Measurements from ENCODE around the gene EIF5A2.
A peak's percentile ranks its signal among the peaks of the same experiment; 100 is the strongest.

EIF5A2 gene

DNA sequence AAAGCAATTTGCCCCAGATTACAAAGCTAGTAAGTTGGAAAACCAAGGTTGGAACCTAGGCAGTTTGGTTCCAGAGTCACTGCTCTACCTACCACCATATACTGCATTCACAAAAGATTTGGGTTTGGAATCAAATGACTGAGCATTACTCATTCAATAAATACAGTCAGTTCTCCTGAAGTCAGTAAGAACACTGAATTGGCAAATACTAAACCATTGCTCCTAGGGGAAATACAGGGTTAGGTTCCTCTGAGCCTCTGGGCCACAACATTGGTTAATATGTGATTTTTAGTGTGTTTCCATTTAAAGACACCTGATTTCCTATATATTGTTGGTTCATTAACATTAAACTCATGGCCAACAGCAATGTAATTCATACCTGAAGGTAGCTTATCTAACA is 2.1 kb upstream of the EIF5A2 start:
- DNase-seq (ENCODE audit: extremely low read depth, low read depth), result no peak
- TF ChIP-seq, protein P1, sequence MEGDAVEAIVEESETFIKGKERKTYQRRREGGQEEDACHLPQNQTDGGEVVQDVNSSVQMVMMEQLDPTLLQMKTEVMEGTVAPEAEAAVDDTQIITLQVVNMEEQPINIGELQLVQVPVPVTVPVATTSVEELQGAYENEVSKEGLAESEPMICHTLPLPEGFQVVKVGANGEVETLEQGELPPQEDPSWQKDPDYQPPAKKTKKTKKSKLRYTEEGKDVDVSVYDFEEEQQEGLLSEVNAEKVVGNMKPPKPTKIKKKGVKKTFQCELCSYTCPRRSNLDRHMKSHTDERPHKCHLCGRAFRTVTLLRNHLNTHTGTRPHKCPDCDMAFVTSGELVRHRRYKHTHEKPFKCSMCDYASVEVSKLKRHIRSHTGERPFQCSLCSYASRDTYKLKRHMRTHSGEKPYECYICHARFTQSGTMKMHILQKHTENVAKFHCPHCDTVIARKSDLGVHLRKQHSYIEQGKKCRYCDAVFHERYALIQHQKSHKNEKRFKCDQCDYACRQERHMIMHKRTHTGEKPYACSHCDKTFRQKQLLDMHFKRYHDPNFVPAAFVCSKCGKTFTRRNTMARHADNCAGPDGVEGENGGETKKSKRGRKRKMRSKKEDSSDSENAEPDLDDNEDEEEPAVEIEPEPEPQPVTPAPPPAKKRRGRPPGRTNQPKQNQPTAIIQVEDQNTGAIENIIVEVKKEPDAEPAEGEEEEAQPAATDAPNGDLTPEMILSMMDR (IDR thresholded peaks at IDR 0.05; ENCODE audit: low read depth, low read length, missing control alignments), result no peak
- no peak overlapping the region for H3K4me3 ChIP-seq (replicated peaks; ENCODE audit: low read depth, low read length)

DNA sequence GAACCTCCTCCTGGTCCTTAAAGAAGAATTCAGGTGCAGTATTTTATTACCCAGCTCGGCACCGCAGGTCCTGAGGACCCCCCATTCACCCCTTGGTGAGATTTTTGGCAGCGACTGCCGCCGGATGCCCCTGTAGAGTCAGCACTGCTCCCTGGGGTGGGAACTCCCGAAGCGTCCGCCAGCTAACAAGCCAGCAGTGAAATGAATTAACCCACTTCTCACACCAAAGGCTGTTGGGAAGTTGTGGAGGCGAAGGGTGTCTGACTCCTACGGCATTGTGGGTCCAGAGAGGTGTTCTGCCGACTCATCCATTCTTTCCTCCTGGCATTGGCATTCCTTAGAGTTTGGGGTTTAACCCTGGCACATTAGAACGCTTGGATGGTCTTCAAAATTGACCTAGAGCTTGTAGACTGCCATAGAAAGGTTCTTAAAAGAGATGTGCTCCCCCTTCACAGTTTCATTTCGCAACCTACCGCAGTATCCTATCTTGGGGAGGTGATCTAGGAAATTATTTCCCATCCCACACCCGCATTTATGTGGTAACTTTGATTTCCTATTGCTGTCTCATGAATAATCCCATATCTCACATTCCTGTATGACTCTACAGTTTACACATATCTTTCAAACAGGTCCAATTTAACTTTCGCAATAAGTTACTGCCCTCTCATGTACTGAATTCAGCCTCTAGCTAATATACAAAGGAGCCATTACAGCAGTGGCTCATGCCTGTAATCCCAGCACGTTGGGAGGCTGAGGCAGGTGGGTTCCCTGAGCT is 879 bp upstream of the EIF5A2 start:
- H3K4me3 ChIP-seq (replicated peaks; ENCODE audit: low read depth, low read length), result no peak overlapping the region
- TF ChIP-seq, protein P1 (IDR thresholded peaks at IDR 0.05; ENCODE audit: low read depth, low read length, missing control alignments), result no peak
- no peak for DNase-seq (ENCODE audit: extremely low read depth, low read depth)

DNA sequence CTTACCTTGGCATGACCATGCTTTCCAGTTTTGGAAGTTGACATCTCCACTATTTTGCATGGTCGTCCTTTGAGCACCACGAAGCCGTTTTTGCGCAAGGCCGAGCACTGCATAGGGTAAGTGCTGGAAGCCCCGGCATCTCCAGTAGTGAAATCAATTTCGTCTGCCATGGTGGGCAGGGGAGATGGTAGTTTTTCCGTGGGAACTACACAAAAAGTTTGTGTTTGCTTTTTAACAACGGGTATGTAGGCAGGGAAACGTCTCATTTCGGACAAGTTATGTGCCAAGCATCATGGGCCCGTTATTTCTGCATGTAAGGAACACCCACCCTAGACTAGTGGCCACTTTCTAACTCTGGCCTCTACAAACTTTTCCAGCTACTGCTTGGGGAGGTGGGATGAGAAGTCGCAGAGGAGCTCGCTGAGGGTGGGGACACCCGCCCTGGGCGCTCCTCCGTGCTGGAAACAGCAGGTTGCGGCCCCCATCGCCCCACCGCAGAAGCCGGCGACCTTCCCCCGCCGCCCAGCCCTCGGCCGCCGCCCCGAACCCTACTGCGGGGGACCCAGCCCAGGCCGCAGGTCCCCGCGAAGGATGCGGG is 701 bp downstream of the EIF5A2 start:
- H3K4me3 ChIP-seq (replicated peaks; ENCODE audit: low read depth, low read length), result peak overlapping the region; percentile 51
- TF ChIP-seq, protein P1 (IDR thresholded peaks at IDR 0.05; ENCODE audit: low read depth, low read length, missing control alignments), result no peak
- no peak for DNase-seq (ENCODE audit: extremely low read depth, low read depth)

DNA sequence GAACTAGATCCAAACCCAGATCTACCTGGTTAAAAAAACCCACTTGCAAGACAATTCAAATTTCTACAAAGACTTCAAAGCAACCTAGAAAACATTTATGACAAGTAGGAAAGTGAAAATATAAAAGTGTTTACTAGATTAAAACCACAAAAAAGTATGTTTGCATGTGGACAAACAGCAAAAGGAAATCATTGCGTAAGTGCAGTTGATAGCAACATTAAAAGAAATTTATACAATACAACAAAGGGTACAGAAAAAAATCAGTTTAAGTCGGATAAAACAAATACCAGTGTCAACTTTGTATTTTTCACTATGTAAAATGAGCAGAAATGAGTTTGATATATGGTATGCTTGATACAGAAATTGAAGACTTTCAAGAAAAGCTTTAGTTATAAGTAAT is 2.6 kb downstream of the EIF5A2 start:
- TF ChIP-seq, protein P1 (IDR thresholded peaks at IDR 0.05; ENCODE audit: low read depth, low read length, missing control alignments), result no peak
- no peak for DNase-seq (ENCODE audit: extremely low read depth, low read depth)
- no peak overlapping the region for H3K4me3 ChIP-seq (replicated peaks; ENCODE audit: low read depth, low read length)

DNA sequence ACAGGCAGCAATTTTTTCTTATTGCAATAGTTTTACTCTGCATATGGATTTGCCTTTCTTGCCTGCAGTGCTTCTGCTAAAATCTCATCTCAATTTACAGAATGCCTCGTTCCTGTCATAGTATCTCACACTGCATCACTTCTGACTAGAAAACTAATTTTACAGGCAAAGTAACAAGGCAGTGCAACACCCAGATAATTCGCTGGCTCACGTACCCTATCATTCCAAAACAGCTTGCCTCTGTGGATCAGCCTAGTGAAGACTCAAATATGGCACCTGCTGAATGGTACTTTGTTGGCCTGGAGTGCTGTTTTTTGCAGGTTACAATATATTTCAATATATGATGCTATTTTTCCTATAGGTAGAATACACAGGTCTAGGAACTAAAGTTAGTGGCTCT is 5.3 kb downstream of the EIF5A2 start:
- no peak for DNase-seq (ENCODE audit: extremely low read depth, low read depth)

DNA sequence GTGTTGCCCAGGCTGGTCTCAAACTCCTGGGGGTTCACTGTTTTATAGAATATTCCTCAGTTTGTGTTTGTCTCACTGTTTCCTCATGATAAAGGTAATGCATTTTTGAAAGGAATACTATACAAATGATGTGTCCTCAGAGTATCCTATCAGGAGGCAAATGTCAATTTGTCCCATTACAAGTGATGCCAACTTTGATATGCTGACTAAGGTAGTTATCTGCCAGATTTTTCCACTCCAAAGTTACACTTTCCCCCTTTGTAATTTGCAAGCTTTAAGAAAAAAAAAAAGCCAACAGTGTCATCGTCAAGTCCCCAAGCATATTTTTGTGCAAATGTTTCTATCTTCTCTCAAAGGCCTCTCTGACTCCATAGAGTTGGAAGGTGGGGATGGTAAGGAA is 9.0 kb downstream of the EIF5A2 start:
- TF ChIP-seq, protein P1 (IDR thresholded peaks at IDR 0.05; ENCODE audit: low read depth, low read length, missing control alignments), result no peak
- H3K4me3 ChIP-seq (replicated peaks; ENCODE audit: low read depth, low read length), result no peak overlapping the region
- no peak for DNase-seq (ENCODE audit: extremely low read depth, low read depth)

More for the DNA sequence above, 5.3 kb downstream of the EIF5A2 start:
- no peak overlapping the region for H3K4me3 ChIP-seq (replicated peaks; ENCODE audit: low read depth, low read length)
- TF ChIP-seq, protein P1 (IDR thresholded peaks at IDR 0.05; ENCODE audit: low read depth, low read length, missing control alignments), result no peak

All from HFF-Myc (cell line).